Stimulated activated CD4-positive, alpha-beta T cell treated with anti-CD3 and anti-CD28 coated beads, Interleukin-4, amount 100 ng/mL, for 48 hours (primary cell): ENCODE data around the gene WFDC5.
"Not testable (repeated sequence)": the region's sequence is repeated elsewhere in the genome, so short reads cannot be mapped to it uniquely, and the experiment has no call there.

ENCODE experiments used
- DNase-seq, 2 donors: peaks; one replicate each; pipeline ENCODE4 v3.0.0-alpha.2; 2020; ENCODE audit warnings: low read depth in 2 of 2

The WFDC5 gene

DNA sequence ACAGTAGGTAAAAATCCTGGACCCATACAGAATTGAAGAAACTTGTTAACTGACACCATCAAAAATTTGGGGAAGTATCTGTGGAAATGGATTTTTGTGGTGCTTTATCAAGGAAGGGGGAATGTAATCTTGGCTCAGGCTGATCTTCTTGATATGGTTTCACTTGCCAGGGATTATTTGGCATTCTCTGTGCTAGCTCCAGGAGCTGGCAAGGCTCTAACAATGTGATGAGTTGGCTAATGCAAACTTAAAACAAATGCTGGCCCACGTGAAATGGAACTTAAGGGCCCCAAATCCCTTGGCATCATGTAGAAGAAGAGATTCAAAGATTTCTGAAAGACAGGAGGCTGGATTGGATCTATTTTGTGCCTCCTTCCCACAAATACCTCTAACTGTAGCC lies 27.2 kb downstream of the WFDC5 start:
- DNase-seq: no peak

DNA sequence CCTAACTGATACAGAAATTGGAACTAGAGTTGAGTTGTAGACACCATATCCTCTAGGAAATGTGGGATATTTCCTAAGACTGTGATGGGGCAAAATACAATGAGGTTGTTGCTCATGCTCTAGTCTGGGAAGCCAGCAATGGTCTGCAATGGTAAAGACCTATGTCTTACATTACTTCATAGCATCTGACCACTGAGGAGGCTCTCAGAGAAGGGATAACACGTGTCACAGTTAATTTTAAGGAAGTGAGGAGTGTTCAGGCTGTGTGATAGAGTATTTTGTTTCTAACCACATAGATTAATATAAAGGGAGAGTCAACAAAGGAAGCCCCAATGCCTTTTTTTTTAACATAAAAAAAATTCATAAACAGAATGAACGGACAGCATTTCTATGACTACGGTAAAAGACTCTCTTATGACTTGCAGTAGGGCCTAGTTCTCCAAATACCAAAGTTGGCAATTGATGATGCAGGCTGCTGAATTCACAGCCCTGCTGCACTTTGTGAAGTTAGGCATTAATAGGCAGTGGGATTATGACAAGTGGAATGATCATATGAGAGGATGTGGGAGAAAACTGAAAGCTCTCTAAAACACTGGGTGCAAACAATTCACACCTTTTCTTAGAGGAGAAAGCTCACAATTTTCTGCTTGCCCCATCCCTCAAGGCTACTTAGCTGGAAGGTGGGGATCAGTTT lies 27.7 kb downstream of the WFDC5 start:
- no peak for DNase-seq

DNA sequence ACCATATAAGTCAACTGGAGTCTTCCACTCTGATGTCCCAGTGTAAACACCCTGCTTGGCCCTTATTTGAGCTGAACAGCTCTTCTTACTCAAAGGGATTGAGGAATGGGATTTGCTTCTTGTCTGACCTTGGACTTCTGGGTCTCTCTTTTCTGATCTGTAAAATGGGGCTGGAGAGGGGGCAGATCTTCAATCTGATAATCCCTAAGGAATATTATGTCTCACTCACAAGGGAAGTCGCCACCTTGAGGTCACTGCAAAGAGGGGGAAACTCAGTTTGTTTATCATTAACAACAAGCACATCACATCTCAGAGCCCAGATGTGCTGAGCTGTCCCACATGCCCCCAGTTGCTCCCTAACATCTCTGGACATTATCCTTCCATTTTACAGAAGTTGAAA lies 29.1 kb downstream of the WFDC5 start:
- DNase-seq: no peak

DNA sequence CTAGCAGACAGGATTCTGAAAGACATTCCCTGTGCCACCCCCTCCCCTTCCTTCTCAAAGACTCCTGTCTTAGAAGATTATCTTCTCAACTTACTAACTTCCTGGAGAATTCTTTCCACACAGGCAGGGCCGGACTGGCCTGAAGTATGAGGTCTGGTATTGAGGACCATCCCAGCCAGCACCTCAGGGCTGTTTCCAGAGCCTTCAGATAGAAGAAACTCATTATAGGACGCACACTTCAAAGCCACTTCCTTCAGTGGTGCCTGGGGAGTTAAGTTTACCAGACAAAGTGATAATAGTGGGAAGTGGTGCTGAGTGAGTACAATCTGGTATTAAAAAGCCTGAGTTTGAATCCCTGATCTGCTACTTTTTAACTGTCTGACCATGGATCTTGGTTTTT lies 29.7 kb downstream of the WFDC5 start:
- no peak for DNase-seq

DNA sequence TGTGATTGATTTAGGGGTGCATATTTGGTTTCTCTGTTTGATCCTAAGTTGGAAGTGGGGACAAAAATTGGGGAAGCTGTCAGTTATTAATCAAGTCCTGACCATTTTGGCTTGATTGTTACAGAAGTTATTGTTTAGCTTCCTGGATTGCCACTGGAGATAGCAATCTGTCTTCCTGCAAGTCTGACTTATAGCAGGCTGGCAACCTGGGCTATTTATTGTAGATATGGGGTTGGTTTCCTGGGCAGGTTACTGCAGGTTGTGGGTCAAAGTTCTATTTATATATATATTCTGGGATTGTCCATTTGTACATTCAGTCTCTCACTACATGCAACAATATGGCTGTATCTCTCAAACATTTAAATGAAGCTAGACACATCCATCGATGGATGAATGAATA lies 31.8 kb downstream of the WFDC5 start:
- no peak for DNase-seq

DNA sequence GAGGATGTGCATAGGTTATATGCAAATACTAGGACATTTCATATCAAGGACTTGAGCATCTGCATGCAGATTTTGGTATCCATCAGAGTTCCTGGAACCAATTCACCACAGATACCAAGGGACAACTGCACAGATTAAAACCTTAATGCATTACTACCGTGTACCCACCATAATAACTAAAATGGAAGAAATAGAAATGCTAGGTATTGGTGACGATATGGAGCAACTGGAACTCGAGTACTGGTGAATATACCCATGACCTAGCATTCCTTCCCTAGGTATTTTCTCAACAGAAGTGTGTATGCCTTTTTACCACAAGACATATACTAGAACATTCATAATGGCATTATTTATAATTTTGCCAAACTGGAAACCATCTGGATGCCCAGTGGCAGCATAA lies 32.5 kb downstream of the WFDC5 start:
- DNase-seq: no peak

DNA sequence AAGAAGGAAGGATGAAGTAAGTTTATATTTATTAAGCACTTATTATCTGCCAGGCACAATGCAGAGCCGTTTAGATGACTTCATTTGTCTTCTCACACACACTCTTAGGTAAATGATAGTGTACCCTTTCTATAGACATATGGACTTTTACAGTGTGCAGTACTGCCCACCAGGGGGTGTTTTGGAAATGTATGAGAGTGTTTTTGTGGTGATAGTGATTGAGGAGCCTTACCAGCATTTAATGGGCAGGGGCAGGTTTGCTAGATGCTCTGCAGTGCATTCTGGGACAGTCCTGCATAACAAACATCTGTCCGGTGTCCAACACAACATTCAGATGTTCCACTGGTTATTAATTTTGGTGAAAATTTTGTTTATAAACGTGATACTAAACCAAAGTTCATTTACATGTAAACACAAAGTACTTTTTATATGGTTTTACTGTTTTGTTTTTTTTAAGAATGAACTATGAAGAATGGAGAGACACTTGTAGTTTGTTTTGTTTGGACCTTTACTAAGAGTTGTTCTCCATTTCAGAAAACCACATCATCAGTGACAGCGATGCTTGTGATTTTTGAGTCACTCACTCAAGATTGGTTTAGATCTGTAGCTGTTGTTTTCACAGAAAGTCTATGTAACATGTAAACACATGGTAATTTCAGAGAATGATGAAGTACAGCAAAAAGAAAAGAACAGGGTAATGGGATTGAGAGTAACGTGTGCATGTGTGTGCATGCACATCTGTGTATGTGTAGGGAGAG lies 33.9 kb downstream of the WFDC5 start:
- no peak for DNase-seq

DNA sequence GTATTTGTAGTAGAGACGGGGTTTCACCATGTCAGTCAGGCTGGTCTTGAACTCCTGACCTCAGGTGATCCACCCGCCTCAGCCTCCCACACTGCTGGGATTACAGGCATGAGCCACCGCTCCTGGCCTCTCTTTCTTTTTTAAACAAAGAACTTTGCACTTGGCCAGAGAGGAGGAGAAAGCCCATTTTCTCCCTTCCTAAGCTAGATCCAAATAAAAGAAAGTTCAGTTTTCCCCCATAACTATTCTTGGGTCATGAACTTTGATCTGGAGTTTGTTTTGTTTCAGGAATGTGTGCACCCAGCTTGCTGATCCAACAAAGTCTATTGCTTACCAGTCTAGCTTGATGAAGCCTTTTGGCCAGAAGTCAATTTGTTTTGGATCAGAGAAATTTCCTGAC lies 37.4 kb downstream of the WFDC5 start:
- DNase-seq: no peak

DNA sequence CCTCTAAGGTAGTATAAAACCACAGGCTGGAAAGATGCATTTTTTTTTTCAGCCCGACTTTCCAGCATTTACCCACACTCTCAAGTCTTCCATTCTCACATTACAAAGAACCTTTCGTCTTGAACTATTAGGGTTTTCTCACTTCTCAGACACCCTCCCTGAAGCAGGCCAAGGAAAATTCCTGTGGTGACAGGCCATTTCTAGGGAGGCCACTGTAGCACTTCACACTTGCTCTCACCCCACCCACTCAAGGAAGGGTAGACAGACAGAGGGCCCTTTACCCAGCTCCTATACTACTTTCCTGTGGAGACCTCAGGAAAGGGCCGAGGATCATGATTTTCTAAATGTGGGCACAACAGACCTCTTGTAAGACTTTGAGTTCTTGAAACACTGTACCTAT lies 41.8 kb downstream of the WFDC5 start:
- no peak for DNase-seq

DNA sequence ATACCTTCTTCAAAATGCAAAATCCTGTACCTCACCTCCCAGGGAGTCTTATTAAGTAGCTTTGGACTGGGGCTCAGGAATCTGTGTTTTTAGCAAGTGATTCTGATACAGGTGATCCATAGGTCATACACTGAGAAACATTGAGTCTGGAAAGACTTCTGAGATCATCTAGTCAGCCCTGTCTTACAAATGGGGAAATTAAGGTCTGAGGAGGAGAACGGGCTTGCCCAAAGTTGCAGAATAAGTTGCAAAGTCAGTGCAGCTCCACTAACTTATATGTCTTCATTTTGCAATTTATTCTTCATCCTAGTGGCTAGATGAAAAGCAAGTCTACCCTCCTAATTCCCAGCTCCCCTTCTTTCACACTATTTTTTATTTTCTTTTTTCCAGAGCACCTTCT lies 42.9 kb downstream of the WFDC5 start:
- DNase-seq: no peak

DNA sequence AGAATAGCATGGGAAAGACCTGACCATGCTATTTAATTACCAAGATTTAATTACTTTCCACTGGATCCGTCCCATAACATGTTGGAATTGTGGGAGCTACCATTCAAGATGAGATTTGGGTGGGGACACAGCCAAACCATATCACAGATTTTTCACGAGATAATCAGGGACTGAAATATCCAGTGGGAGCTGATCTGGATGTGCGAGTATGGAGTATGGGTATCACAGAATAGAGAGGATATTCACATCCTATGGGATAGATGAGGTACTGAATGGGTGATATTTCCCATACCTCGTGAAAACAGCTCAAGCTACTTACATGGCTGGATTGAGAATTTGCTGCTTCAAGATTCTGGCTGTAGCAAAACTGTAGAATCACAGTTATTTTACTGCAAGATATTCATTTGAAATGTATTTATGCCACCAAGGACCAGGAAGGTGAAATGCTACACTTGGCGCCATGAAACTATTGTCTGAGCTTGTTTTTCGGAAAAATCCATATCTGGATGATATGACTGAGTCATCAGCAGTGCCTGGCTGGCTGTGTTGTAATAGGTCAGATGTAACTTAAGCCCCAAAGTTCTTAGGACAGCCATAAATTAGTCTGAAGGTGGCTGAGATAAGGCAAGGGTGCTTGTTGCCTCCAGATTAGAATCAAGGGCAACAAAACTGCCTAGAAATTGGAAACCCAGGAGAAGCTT lies 43.9 kb downstream of the WFDC5 start:
- DNase-seq: no peak

DNA sequence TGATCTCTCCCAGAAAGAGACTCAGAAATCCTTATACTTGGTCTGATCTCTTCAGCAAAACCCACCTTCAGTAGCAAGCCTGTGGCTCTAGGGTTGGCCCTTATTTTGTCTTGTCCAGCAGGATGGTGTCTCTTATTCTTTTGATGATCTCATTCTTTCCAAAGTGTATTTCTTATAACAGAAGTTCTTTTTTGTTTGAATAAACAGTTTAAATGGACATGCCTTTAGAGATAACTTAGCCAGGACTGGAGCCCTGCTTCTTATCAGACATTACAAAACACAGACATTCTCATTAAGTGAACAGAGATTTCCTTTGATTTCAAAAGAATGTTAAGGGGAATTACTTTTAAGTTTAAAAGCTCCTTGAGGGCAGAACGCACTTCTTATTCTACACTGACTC lies 45.7 kb downstream of the WFDC5 start:
- DNase-seq: no peak

DNA sequence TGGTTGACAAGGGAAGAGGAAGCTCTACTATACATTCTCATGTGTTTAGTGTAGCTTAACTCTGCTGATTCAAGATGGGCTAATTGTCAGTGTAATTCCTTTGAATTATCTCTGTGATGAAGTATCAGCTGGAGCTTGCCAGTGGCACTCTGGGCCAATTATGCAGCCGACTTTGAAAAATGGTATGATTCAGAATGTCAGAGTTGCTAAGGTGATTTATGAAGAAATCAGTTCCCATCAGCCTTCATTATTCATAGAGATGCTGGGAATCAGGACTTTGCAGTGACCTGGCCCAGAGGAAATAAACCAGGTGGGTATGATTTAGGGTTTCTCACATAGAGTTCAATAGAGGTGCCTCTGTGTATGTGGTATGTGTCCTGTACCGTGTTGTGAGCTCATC lies 47.4 kb downstream of the WFDC5 start:
- no peak for DNase-seq

DNA sequence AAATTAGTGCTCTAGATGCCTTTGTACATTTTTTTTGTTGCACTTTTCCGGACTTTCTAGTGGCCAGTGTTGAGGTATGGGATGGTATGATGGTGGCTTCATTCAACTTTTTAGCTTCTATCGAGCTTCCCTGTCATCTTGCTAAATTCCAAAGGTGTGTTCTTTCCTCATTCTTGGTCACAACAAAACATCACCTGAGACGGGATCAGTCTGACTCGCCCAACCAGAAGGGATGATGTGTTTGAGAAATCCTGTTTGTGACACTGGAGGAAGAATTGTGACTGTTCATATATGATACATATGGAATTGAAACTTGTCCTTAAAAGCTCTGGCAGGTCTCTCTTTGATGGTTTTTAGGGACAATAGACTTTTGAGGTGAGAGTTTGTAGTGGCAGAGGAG lies 47.9 kb downstream of the WFDC5 start:
- DNase-seq: no peak

DNA sequence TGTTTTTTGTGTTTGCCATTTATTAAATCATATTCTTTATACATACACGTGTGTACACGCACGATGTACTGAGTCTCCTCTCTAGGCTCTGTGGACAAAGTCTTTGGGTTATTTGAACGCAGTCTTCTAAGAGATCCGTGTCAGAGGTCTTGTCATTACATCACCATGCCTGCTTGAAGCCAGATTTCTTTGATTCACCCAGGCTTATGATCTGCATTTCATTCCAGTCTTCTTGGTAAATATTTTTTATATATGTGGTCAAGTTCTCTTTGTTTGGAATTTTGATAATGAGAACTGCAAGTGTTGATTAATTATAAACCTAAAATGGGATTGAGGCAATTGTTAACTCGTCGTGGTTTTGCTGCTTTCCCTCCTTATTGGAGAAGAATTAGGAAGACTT lies 48.6 kb downstream of the WFDC5 start:
- DNase-seq: no peak

DNA sequence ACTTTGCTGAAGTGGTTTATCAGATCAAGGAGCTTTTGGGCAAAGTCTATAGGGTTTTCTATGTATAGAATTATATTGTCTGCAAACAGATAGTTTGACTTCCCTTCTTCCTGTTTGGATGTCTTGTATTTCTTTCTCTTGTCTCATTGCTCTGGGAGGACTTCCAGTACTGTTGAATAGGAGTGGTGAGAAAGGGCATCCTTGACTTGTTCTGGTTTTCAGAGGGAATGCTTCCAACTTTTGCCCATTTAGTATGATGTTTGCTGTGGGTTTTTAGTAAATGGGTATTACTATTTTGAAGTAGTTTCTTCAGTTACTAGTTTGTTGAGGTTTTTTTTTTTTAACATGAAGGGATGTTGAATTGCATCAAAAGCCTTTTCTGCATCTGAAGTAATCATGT lies 50.2 kb downstream of the WFDC5 start:
- no peak for DNase-seq

DNA sequence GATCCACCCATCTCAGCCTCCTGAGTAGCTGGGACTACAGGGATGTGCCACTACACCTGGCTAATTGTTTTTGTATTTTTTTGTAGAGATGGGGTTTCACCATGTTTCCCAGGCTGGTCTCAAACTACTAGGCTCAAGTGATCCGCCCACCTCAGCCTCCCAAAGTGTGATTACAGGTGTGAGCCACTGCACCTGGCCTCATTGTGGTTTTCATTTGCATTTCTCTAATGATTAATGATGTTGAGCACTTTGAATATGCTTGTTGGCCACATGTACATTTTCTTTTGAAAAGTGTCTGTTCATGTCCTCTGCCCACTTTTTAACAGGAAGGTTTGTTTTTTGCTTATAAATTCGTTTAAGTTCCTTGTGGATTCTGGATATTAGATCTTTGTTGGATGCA lies 51.9 kb downstream of the WFDC5 start:
- DNase-seq: not testable (repeated sequence)

DNA sequence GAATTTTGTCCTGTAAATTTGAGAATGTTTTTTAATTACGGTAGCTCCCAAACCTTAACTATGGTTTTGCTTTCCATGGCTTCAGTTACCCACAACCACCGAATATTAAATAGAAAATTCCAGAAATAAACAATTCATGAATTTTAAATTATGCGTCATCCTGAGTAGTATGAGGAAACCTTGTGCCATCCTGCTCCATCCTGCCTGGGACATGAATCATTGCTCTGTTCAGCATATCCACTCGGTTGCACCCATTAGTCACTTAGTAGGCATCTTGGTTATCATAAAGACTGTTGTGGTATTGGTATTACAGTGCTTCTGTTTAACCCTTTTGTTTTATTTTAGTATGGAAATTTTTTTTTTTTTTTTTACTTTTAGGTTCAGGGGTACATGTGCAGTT lies 53.7 kb downstream of the WFDC5 start:
- DNase-seq: no peak

DNA sequence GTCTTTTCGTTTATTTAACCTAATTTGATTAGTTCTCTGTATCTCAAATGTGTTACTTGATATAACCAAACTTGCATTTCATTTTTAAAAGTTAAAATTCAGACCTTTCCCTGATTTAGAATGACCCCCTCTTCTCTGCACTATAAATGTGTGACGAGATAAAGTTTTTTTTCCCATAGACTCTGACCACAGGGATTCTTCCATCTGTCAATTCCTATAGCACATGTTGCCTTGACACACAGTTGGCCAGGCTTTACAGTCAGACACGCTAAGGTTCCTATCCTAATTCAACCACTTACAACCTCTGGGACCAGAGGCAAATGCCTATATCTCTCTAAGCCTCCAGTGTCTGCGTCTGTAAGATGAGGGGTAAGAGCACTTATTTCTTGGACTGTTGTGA lies 54.7 kb downstream of the WFDC5 start:
- no peak for DNase-seq
